Choroid plexus epithelial cell (primary cell): ENCODE measurements around the gene ERC2.

Source experiments
- DNase-seq: peaks from one replicate; pipeline ENCODE4 v3.0.0-alpha.2; 2010; ENCODE audit warnings: low read depth
- H3K4me3 ChIP-seq: 2 replicates; pipeline ENCODE4 v1.5.1; 2011; ENCODE audit warnings: low read depth, mild to moderate bottlenecking, control low read depth, low read length, moderate library complexity
- CTCF ChIP-seq: conservative IDR thresholded peaks from 2 replicates; pipeline ENCODE4 v1.5.1; 2011; ENCODE audit warnings: low read depth, mild to moderate bottlenecking, control low read depth, inconsistent platforms, low read length, moderate library complexity

ERC2 gene

GRCh38 chr3:55541016-55541415 is 927.3 kb downstream of the ERC2 start:
- DNase-seq: peak; percentile 72
- no peak overlapping the region for H3K4me3 ChIP-seq
- no peak for TF ChIP-seq CTCF

GRCh38 chr3:55540579-55540978 is 927.7 kb downstream of the ERC2 start:
- no peak for DNase-seq
- TF ChIP-seq CTCF: no peak
- no peak overlapping the region for H3K4me3 ChIP-seq

GRCh38 chr3:55538158-55538557 is 930.1 kb downstream of the ERC2 start:
- DNase-seq: no peak
- H3K4me3 ChIP-seq: no peak overlapping the region
- TF ChIP-seq CTCF: no peak

- no peak overlapping the region for H3K4me3 ChIP-seq
- DNase-seq: no peak
- TF ChIP-seq CTCF: no peak
Measured at GRCh38 chr3:55537563-55537962, 930.7 kb downstream of the ERC2 start.

- DNase-seq: no peak
- no peak overlapping the region for H3K4me3 ChIP-seq
- no peak for TF ChIP-seq CTCF
Measured at GRCh38 chr3:55537129-55537528, 931.1 kb downstream of the ERC2 start.

- no peak for TF ChIP-seq CTCF
- H3K4me3 ChIP-seq: no peak overlapping the region
- DNase-seq: no peak
Measured at GRCh38 chr3:55534876-55535275, 933.4 kb downstream of the ERC2 start.

- peak; percentile 44 for DNase-seq
Measured at GRCh38 chr3:55532806-55533205, 935.5 kb downstream of the ERC2 start.

More at GRCh38 chr3:55532806-55533205, 935.5 kb downstream of the ERC2 start:
- no peak overlapping the region for H3K4me3 ChIP-seq
- TF ChIP-seq CTCF: no peak
